Measurements from ENCODE around the gene OMP.
A peak's percentile ranks its signal among the peaks of the same experiment; 100 is the strongest.

DNA sequence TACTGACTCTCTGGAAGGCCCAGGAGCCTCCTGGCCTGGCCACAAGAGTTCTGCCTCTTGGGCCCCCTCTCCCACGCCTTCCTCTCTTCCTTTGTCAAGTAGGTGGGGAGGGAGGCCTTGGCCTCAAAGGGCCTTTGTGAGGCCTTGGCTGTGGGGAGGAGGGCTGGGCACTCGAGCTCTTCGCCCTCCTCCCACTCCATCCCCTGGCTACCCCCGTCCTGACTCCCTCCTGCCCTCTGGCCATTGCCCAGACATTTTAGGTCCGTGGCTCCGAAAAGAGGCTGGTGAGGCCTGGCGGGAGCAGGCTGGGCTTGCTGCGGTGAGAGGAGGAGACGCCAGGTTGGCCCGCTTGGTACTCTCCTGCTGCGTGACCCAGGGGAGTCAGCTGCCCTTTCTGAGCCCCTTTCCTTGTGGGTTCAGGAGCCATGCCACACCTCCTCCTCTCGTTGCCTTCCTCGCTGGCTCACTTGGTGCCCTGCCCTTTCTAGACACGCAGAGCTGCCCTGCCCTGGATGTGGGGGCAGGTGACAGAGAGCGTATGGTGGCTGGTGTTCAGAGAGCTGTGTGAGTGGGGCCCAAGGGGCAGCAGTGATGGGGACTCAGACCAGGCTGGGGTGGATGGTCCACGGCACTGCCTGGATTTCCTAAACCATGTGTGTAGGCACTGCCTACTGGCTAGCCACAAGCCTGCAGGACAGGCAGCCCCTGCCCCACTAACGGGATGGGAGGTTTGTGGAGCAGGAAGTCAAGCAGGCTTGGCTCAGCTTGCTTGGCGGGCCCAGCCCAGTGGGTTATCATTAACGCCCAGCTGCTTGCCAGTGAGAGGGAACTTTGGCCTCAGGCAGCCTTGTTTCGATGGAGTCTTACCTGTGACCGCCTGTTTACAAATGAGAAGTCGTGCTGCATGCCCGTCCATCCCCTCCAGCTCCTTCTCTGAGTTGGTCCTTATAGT, 15.8 kb upstream of the OMP start:
- TF ChIP-seq POLR2A (IDR thresholded peaks at IDR 0.05): peak; percentile 57
- TF ChIP-seq, protein P1, sequence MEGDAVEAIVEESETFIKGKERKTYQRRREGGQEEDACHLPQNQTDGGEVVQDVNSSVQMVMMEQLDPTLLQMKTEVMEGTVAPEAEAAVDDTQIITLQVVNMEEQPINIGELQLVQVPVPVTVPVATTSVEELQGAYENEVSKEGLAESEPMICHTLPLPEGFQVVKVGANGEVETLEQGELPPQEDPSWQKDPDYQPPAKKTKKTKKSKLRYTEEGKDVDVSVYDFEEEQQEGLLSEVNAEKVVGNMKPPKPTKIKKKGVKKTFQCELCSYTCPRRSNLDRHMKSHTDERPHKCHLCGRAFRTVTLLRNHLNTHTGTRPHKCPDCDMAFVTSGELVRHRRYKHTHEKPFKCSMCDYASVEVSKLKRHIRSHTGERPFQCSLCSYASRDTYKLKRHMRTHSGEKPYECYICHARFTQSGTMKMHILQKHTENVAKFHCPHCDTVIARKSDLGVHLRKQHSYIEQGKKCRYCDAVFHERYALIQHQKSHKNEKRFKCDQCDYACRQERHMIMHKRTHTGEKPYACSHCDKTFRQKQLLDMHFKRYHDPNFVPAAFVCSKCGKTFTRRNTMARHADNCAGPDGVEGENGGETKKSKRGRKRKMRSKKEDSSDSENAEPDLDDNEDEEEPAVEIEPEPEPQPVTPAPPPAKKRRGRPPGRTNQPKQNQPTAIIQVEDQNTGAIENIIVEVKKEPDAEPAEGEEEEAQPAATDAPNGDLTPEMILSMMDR (IDR thresholded peaks at IDR 0.05): no peak
